Measurements from ENCODE around the gene NOC3L.

NOC3L gene

GRCh38 chr10:94402204-94402842, 39.6 kb upstream of the NOC3L start, which contains the start of gene TBC1D12 (continued):
- peak; percentile 62; the same call in 1 of the 2 replicates for TF ChIP-seq ZNF518A (tag by site-specific recombination; conservative IDR thresholded peaks at IDR 0.05; ENCODE audit: low read depth)
- peak; percentile 93 for TF ChIP-seq ZNF423 (tag by site-specific recombination; IDR thresholded peaks at IDR 0.05)
- peak; percentile 75 for TF ChIP-seq ZNF394 (tag by site-specific recombination; IDR thresholded peaks at IDR 0.05; ENCODE audit: borderline replicate concordance)
- no peak for TF ChIP-seq ZNF248 (tag by site-specific recombination; IDR thresholded peaks at IDR 0.05)
- TF ChIP-seq ZBTB8A (tag by site-specific recombination; IDR thresholded peaks at IDR 0.05) = no peak; the same call in 1 of the 2 replicates
- no peak for TF ChIP-seq ZNF157 (tag by site-specific recombination; IDR thresholded peaks at IDR 0.05)
- TF ChIP-seq ZNF138 (tag by site-specific recombination; IDR thresholded peaks at IDR 0.05; ENCODE audit: borderline replicate concordance) = no peak
- TF ChIP-seq, protein P1, sequence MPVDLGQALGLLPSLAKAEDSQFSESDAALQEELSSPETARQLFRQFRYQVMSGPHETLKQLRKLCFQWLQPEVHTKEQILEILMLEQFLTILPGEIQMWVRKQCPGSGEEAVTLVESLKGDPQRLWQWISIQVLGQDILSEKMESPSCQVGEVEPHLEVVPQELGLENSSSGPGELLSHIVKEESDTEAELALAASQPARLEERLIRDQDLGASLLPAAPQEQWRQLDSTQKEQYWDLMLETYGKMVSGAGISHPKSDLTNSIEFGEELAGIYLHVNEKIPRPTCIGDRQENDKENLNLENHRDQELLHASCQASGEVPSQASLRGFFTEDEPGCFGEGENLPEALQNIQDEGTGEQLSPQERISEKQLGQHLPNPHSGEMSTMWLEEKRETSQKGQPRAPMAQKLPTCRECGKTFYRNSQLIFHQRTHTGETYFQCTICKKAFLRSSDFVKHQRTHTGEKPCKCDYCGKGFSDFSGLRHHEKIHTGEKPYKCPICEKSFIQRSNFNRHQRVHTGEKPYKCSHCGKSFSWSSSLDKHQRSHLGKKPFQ (tag by site-specific recombination; IDR thresholded peaks at IDR 0.05) = no peak
- TF ChIP-seq SETDB1 (IDR thresholded peaks at IDR 0.05; ENCODE audit: insufficient read length, low read length) = no peak
- peak; percentile 84 for TF ChIP-seq HIC1 (tag by site-specific recombination; IDR thresholded peaks at IDR 0.05)
- TF ChIP-seq ZNF843 (tag by site-specific recombination; IDR thresholded peaks at IDR 0.05) = no peak; the same call in 1 of the 2 replicates
- no peak for TF ChIP-seq ZNF274 (IDR thresholded peaks at IDR 0.05; ENCODE audit: low read length)
- TF ChIP-seq ZNF274 (tag by site-specific recombination; IDR thresholded peaks at IDR 0.05; ENCODE audit: borderline replicate concordance) = no peak
- no peak for TF ChIP-seq ZNF529 (tag by site-specific recombination; IDR thresholded peaks at IDR 0.05; ENCODE audit: insufficient replicate concordance)
- peak; percentile 84 for TF ChIP-seq ZBTB17 (tag by site-specific recombination; IDR thresholded peaks at IDR 0.05)
- peak; percentile 72 for TF ChIP-seq ZIC2 (tag by site-specific recombination; IDR thresholded peaks at IDR 0.05)
- no peak; the same call in none of the 2 replicates for TF ChIP-seq ZNF366 (tag by site-specific recombination; conservative IDR thresholded peaks at IDR 0.05)
- peak; percentile 73 for TF ChIP-seq KLF1 (tag by site-specific recombination; IDR thresholded peaks at IDR 0.05)
- TF ChIP-seq ZNF398 (tag by site-specific recombination; IDR thresholded peaks at IDR 0.05) = no peak
- TF ChIP-seq YY1 (tag by site-specific recombination; IDR thresholded peaks at IDR 0.05) = peak; percentile 35; the same call in 1 of the 2 replicates
- no peak for TF ChIP-seq ZNF670 (tag by site-specific recombination; IDR thresholded peaks at IDR 0.05; ENCODE audit: low read depth)
- no peak for TF ChIP-seq ZNF776 (tag by site-specific recombination; IDR thresholded peaks at IDR 0.05; ENCODE audit: borderline replicate concordance)
- TF ChIP-seq ZSCAN18 (tag by site-specific recombination; IDR thresholded peaks at IDR 0.05) = no peak
- no peak for TF ChIP-seq TCF7L2 (IDR thresholded peaks at IDR 0.05; ENCODE audit: borderline replicate concordance, low read depth, low read length)
- TF ChIP-seq ZNF600 (tag by site-specific recombination; IDR thresholded peaks at IDR 0.05) = peak; percentile 97
- TF ChIP-seq ZNF610 (tag by site-specific recombination; IDR thresholded peaks at IDR 0.05; ENCODE audit: borderline replicate concordance) = 0 out of 2 replicates have a peak, but pooled peaks have one; percentile 3
- TF ChIP-seq ZBTB20 (tag by site-specific recombination; IDR thresholded peaks at IDR 0.05) = peak; percentile 60; the same call in 1 of the 2 replicates
- no peak for TF ChIP-seq ZNF175 (tag by site-specific recombination; IDR thresholded peaks at IDR 0.05)

All from HEK293 (cell line).